Prostate gland (tissue), 2 donors: ENCODE results near the gene ADAMTS13.

Experiments
- POLR2A ChIP-seq: fragments of 450-650 bp; IDR thresholded peaks from one replicate; pipeline ENCODE4 v1.6.1; 2016; ENCODE audit warnings: antibody characterized with exemption, mild to moderate bottlenecking
- POLR2AphosphoS5 ChIP-seq: sonication (generic); formaldehyde crosslinking; IDR thresholded peaks from one replicate; pipeline ENCODE4 v1.6.1; 2017; ENCODE audit warnings: antibody characterized with exemption
- TF ChIP-seq, protein P1 (sequence below), 4 experiments: fragments of 200-600 bp in 2 of 4; fragments of 450-650 bp in 2 of 4; sonication (generic) in 2 of 4; IDR thresholded peaks; 1 replicate in 3 of 4; 2 replicates in 1 of 4; pipeline ENCODE4 v1.5.1; 2016 to 2019; ENCODE audit warnings: antibody characterized with exemption in 4 of 4, mild to moderate bottlenecking in 2 of 4, moderate library complexity in 2 of 4

DNA sequence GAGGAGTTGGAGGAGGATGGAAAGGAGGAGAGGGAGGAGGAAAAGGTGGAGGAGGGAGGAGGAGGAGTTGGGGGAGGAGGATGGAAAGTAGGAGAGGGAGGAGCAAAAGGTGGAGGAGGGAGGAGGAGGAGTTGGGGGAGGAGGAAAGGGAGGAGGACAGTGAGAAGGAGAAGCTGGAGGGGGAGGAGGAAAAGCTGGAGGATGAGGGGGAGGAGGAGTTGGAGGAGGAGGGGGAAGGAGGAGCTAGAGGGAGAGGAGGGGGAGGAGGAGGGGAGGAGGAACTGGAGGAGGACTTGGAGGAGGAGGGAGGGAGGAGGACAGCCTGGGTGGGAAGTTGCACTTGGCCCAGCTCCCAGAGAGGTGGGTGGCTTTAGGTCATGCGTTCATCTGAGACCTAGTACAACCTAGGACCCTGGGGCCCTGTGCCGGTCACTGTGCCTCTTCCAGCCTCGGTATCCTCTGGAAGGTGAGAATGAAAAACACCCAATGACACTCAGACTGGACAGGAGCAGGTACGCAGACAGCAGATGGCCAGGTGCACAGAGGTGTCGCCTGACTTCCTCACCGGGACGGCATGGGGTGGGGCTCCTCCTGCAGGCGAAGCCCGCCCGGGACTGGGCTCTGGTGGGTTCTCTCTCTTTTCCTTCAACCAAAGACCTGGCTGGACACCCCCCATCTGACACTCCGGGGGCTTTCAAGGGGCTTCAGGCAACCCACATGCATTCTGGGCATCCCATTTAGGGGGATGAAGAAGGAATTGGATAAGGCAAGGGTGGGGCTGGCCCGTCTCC lies 68.9 kb downstream of the ADAMTS13 start:
- TF ChIP-seq, protein P1, sequence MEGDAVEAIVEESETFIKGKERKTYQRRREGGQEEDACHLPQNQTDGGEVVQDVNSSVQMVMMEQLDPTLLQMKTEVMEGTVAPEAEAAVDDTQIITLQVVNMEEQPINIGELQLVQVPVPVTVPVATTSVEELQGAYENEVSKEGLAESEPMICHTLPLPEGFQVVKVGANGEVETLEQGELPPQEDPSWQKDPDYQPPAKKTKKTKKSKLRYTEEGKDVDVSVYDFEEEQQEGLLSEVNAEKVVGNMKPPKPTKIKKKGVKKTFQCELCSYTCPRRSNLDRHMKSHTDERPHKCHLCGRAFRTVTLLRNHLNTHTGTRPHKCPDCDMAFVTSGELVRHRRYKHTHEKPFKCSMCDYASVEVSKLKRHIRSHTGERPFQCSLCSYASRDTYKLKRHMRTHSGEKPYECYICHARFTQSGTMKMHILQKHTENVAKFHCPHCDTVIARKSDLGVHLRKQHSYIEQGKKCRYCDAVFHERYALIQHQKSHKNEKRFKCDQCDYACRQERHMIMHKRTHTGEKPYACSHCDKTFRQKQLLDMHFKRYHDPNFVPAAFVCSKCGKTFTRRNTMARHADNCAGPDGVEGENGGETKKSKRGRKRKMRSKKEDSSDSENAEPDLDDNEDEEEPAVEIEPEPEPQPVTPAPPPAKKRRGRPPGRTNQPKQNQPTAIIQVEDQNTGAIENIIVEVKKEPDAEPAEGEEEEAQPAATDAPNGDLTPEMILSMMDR (IDR thresholded peaks at IDR 0.05), result no peak
- no peak for TF ChIP-seq POLR2A
- TF ChIP-seq POLR2AphosphoS5, result no peak
